Left hindlimb (tissue), 1 donor: ENCODE data around the gene TAB2.
"Not testable (repeated sequence)": the region's sequence is repeated elsewhere in the genome, so short reads cannot be mapped to it uniquely, and the experiment has no call there.

Source experiments
- DNase-seq: peaks from one replicate; pipeline ENCODE4 v3.0.0-alpha.2; 2018

Gene TAB2

GRCh38 chr6:149335924-149336608 lies 18.6 kb downstream of the TAB2 start:
- no peak for DNase-seq

GRCh38 chr6:149336609-149336928 lies 19.1 kb downstream of the TAB2 start:
- DNase-seq, result no peak

GRCh38 chr6:149337320-149337719 lies 19.8 kb downstream of the TAB2 start:
- no peak for DNase-seq

GRCh38 chr6:149340200-149340599 lies 22.7 kb downstream of the TAB2 start:
- DNase-seq, result no peak

GRCh38 chr6:149342525-149342924 lies 25.0 kb downstream of the TAB2 start:
- DNase-seq, result no peak

GRCh38 chr6:149343501-149343900 lies 26.0 kb downstream of the TAB2 start:
- no peak for DNase-seq

GRCh38 chr6:149346078-149346477 lies 28.6 kb downstream of the TAB2 start:
- no peak for DNase-seq

- DNase-seq, result no peak
These were observed 29.6 kb downstream of the TAB2 start for GRCh38 chr6:149347067-149347466.

- DNase-seq, result not testable (repeated sequence)
These were observed 31.8 kb downstream of the TAB2 start for GRCh38 chr6:149349279-149349678.

- no peak for DNase-seq
These were observed 36.5 kb downstream of the TAB2 start for GRCh38 chr6:149354009-149354408.

GRCh38 chr6:149356081-149356750 lies 38.7 kb downstream of the TAB2 start:
- no peak for DNase-seq

- DNase-seq, result no peak
These were observed 40.4 kb downstream of the TAB2 start for GRCh38 chr6:149357726-149358538.

GRCh38 chr6:149359440-149359839 lies 41.9 kb downstream of the TAB2 start:
- no peak for DNase-seq

GRCh38 chr6:149360536-149360935 lies 43.0 kb downstream of the TAB2 start:
- no peak for DNase-seq

GRCh38 chr6:149362289-149362688 lies 44.8 kb downstream of the TAB2 start:
- no peak for DNase-seq

- no peak for DNase-seq
These were observed 45.6 kb downstream of the TAB2 start for GRCh38 chr6:149363154-149363553.

- no peak for DNase-seq
These were observed 47.0 kb downstream of the TAB2 start for GRCh38 chr6:149364557-149364956.

- DNase-seq, result no peak
These were observed 47.7 kb downstream of the TAB2 start for GRCh38 chr6:149365197-149365596.

GRCh38 chr6:149366267-149366921 lies 48.9 kb downstream of the TAB2 start:
- no peak for DNase-seq

GRCh38 chr6:149368065-149368464 lies 50.6 kb downstream of the TAB2 start:
- no peak for DNase-seq

- no peak for DNase-seq
These were observed 53.6 kb downstream of the TAB2 start for GRCh38 chr6:149371154-149371553.

- DNase-seq, result no peak
These were observed 54.5 kb downstream of the TAB2 start for GRCh38 chr6:149372062-149372461.

GRCh38 chr6:149373511-149373910 lies 56.0 kb downstream of the TAB2 start:
- DNase-seq, result no peak
